Left lobe of liver (tissue), 2 donors: ENCODE data around the gene GCN1. TPM values are rescaled to one million over a fixed set of nuclear protein-coding genes. Genes with fewer than 3 reads are reported as not detected.
A peak's percentile ranks its signal among the peaks of the same experiment; 100 is the strongest.

Source experiments
- ATAC-seq: fragments of 200-7000 bp; cut with Tn5 transposase; one replicate; pipeline ENCODE4 v1.9.1; 2020; ENCODE audit warnings: mild to moderate bottlenecking, moderate library complexity
- DNase-seq: peaks from one replicate; pipeline ENCODE4 v3.0.0-alpha.2; 2020; ENCODE audit warnings: low spot score
- total RNA-seq: library from RNA; stranded (reverse); gene quantifications from one replicate; pipeline ENCODE4 v1.2.1, GENCODE V29; 2021
- donor health status: DM: no; HTN: no; CAD: no; lungs with moderate emphysema.
- donor health status: DM: no; HTN: yes; CAD: no.

The GCN1 gene
- total RNA-seq, 1 donor from 2014 or later, result 42.7 TPM

DNA sequence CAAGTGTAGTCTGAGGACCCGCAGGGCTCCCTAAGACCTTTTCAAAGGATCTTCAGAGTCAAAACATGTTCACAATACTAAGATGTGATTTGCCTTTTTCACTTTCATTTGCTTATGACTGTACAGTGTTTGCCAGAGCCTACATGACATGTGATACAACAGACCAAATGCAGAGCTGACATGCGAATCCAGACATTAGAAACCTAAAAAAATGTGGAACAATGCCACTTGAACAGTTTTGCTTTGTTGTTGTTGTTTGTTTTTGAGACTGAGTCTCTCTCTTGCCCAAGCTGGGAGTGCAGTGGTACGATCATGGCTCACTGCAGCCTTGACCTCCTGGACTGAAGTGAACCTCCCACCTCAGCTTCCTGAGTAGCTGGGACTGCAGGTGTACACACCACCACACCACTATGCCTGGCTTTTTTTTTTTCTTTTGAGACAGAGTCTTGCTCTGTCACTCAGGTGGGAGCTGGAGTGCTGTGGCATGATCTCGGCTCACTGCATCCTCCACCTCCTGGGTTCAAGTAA, 72.7 kb downstream of the GCN1 start:
- no peak for DNase-seq
- ATAC-seq, result no peak

DNA sequence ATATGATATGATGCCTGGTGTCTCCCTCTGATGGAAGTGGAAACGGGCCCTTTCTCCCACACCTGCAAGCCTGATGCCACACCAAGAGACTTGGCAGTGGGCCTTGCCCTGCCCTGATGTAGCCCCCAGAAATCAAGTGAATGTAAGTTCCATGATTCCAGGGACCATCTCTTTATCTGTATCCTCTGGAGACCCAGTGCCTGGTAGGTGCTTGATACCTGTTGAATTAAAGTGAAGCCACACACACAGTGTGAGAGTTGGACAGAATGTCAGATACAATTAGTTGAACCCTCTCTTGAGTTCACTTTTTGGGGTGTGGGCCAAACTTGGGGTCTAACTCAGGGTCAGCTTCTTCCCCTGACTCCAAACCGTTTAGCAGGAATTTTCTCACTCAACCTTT, 73.2 kb downstream of the GCN1 start:
- DNase-seq (no peak), ATAC-seq (no peak)

DNA sequence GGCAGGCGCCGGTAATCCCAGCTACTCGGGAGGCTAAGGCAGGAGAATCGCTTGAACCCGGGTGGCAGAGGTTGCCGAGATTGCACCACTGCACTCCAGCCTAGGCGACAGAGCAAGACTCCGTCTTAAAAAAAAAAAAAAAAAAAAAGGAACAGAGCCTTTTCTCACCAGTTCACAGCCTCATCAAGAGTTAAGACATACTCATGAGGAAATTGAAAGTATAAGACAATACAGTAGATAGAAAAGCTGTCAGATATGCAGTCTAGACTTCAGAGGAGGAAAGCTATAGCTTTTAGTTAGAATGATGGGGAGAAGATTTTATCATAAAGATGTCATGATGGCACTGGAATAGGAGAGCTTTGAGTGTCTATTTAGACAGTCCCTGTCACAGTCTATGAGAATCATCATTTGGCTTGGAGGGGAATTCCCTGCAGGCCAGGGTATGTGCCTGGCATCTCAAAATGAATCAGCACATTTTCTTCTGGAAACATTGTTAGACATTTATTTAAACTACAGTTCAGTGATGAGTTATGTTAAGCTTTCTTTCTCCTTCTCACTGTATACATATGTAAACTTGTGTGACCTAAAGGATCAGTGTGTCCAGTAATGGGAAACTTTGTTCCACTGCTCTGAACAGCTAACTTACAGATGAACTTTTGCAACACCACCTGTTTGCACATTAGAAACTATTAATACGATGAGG, 75.1 kb downstream of the GCN1 start:
- DNase-seq (no peak), ATAC-seq (no peak)

DNA sequence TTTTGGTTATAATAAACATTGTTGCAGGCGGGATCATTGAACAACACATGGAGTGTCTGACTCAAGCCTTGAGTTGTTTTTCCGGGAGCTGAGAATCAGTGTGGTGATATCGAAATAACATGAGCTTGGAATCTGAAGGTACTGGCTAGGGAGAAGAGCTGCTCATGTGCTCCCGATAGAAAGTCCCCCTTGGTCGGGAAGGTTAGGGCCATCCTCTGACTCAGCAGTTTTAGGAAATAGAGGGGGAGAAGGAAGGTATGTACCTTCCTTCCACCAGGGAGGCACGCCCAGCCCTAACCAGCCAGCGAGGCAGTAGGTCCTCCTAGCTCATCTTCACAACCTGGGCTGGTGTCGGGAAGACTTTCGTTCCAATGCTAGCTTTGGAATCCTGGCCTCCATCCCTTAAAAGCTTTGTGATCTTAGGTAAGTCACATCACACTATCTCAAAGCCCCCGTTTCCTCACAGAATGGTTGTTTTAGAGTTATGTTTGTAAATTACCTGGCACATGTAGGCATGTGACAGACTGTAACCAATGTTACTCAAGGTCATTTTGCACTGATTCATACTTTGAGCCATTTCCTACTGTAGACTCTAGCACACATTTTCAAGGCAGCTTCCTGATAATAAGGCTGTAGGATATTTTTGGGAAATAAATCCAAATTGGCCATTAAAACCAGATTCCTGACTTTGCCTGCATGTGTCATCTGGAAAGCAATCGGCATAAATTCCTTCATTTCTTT, 76.0 kb downstream of the GCN1 start:
- ATAC-seq (no peak), DNase-seq (no peak)

DNA sequence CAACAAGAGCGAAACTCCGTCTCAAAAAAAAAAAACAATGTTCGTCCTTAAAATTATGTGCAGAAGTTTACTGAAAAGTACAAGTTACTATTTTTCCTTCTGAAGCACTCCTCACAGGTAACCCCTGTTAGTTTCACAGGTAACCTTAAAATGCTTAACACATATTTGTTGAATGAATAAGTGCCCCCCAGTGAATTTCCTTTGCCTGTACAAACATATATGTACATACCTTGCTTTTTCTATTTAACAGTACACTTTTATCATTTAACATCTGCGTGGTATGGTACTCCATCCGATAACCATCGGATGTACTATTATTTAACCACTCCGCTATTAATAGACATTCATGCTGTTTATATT, 76.6 kb downstream of the GCN1 start:
- DNase-seq (no peak), ATAC-seq (no peak)

DNA sequence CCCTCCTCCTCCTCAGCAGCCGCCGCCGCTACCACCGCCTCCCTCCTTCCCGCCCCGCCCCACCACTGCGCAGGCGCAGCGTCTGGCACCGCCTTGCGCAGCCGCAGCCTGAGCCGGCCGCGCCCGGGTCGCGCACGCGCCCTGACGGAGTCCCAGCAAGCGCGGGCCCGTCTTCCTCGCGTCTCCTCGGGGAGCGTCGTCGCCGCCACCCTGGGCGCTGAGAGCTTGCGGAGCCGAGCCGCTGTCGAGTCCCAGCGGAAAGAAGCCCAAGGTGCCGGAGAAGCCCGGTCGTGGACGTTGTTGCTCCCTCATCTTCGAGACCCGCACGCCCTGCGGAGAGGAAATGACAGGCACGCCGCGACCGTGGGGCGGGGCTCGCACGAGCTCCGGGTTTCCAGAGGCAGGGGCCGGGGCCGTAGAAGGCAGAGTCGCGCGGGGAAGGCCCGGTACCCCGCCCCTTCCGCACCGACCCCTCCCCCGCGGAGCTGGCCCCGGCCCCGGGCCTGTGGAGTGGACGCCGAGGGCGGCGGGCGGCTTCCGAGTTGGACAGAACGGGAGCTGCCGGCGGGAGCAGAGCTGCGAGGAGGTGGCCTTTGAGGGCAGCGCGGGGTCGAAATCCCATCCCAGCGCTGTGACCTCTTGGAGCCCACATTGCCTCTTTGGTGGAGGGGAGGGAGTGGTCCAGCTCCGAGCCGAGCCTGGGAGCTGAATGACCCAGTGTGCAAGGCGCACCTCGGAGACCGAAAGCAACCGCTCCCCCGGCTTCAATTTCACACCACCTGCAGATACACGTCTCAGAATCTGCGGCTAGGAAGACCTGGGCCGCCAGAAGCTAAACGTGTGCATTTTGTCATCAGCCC, 77.5 kb downstream of the GCN1 start:
- peak; percentile 96 for DNase-seq
- peak; percentile 91 for ATAC-seq

DNA sequence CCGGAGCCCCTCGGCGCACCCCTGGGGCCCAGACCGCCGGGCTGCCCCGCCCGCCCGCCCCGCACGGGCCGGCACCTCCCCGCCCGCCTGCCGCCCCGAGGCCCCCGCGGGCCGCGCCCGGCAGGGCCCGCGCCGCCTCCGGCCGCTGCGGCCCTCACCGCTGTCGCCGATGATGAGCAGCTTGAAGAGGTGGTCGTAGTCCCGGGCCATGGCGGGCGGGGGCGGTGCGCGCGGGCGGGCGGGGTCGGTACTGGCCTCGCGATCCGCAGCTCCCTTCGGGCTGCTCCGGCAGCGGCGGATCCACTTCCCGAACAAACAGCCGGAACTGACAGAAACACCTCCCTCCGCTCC, 78.1 kb downstream of the GCN1 start, which contains the start of gene RAB35:
TSS of gene RAB35 (minus strand) at position 313 of the 351 bp plus-strand sequence. CDS start at position 210, 103 bp downstream.
- ATAC-seq, result no peak
- no peak for DNase-seq

DNA sequence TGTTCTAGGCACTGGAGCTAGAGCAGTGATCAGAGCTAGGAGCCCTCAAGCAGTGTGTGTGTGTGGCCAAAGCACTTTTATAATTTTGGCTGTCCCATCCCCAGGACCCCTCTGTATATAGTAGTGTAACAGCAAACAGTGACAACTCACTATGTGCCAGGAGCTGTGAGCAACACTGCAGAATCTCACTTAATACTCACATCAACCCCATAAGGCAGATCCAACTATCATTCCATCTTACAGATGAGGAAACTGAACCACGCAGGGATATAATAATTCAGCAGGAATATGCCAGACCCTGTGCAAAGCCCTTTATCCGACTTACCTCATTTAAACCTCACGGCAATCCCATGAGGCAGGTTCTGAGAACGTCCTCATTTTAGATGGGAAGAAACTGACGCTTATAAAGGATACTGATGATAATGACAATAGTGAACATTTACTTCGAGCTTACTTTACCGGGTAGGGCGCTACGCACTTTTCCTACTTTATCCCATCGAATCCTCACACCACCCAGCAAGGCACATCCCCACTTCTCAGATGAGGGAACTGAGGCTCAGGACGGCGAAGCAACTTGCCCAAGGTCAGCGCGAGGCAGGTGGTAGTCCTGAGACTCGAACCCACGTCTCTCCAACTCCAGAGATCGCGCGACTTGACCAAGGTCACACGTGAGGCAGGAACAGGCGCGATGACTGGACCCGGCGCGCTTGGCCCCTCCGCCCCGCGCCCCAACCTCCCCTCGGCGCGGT, 78.6 kb downstream of the GCN1 start:
- ATAC-seq (no peak), DNase-seq (no peak)

DNA sequence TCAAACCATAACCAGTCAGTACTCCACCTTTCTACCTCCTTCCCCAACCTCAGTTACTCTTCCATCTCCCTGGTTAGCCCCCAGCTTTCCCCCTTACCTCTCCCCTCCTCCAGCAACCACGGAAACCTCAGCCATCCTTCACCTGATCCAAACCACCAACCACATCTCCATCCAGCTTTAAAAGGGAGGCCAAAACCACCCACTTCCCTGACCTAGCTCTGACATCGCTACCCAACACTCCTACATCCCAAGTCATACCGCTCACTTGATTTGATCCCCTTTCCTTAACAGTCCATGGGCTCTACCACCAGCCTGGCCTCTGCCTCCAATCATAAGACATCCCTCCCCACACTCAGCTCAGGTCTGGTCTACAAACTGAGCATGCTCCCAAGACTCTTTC, 79.4 kb downstream of the GCN1 start:
- no peak for ATAC-seq
- DNase-seq, result no peak

DNA sequence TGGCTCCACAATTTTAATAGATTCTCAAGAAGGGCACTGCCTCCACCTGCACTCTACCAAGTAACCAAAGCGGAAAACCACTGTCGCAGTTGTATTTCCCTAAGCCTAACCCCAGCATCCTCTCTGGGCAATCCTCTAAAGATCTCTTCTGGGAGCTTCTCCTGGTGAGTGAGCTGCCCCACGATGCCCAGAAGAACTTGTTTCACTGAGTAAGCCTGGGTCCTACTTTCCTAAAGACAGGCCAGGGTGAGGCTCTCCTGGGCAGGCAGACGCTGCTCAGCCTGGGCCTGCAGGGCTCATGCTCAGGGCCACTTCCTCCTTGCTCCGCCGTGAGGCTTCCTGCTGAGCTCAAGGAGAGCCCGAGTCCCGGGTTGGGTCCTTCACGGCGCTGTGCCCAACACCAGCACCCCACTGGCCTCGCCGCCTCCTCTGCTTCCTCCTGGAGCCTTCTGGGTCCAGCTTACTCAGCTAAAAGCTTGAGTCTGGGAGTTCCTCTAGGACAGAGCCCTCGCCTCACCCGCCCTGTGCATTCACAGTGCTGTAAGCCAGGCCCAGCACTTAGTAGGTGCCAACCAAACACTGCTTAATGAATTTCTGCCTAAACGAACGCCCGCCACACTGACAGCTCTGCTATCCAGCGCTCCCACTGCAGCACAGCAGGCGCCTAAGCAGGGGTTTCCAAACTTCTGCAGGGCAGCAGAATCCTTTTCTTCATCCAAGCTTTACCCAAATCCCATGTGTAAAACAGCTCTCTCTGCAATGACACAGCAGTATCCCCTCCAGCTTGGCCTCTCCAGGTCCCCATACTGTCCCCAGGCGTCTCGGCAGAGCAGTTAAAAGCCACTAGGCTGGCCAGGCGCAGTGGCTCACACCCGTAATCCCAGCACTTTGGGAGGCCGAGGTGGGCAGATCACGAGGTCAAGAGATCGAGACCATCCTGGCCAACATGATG, 83.7 kb downstream of the GCN1 start:
- DNase-seq (peak; percentile 55), ATAC-seq (peak; percentile 76)

DNA sequence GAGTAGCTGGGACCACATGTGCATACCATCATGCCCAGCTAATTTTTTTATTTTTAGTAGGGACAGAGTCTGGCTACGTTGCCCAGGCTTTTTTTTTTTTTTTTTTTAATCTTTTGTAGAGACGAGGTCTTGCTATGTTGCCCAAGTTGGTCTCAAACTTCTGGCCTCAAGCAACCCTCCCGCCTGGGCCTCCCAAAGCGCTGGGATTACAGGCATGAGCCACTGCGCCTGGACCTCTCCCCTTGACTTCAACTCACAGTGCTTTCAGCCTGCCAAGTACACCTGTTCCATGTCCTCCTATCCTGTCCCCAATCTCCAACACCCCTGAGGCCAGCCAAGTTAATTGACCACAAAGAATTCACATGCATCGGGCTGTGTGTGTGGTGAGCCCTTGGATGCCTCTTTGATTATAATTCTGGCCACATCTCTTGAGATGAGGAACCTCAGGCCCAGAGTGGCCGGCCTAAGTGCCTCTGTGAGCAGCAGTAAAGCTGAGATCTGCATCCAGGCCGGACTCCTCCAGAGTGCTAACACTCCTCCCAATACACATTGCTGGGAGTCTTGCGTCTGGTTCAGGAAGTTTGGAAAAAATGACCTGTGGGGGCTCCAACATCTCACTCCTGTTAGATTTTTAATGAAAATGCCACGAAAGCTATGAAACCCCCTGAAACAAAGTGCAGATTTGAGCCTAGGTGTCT, 84.8 kb downstream of the GCN1 start:
- ATAC-seq, result no peak
- no peak for DNase-seq

DNA sequence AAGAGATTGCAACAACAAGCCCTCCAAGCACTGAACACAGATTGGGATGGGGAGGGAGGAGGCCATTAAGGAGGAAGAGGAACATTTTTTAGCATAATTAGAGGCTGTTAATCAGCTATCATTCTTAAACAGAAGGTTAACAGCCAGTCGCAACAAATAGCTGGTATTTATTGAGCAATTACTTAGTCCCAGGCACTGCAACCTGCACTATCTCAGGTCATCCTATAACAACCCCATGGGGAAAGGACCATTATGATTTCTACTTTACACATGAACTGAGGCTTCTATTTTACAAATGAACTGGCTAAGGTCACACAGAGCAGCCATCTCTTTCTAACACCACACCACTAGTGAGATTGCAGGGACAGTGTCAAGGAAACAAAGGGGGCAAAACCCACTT, 88.4 kb downstream of the GCN1 start:
- no peak for DNase-seq
- no peak for ATAC-seq

DNA sequence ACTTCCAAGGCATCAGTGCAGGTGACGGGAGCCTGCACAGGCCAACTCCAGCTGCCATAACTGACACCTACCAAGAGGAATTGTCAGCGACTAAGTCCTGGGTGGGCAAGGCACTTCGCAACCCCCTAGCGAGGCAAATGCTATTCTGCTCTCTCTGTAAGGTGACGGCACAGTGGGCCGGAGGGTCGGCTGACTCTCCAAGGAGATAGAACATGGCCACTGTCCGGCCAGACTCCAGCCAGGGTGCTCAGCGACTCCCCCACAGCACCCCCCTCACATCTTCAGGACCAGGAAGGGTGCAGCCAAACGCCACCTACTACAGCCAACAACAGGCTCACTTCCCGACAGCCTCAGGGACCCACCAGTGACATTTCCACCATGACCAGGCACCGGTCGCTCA, 91.1 kb downstream of the GCN1 start:
- ATAC-seq (no peak), DNase-seq (no peak)

DNA sequence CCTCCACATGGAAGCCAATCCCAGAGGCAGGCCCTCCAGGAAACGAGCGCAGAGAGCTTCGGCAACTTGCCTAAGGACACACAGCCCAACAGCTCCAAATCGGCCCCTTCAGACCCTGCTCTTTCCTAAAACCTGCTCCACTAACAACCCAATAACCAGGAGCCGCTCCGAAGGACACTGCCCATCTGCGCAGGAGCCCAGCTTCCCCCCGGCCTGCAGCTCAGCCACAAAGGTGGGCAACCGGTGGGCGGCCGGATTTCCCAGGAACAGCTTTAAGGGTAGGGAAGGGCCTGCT, 91.5 kb downstream of the GCN1 start:
- ATAC-seq, result no peak
- DNase-seq, result no peak

DNA sequence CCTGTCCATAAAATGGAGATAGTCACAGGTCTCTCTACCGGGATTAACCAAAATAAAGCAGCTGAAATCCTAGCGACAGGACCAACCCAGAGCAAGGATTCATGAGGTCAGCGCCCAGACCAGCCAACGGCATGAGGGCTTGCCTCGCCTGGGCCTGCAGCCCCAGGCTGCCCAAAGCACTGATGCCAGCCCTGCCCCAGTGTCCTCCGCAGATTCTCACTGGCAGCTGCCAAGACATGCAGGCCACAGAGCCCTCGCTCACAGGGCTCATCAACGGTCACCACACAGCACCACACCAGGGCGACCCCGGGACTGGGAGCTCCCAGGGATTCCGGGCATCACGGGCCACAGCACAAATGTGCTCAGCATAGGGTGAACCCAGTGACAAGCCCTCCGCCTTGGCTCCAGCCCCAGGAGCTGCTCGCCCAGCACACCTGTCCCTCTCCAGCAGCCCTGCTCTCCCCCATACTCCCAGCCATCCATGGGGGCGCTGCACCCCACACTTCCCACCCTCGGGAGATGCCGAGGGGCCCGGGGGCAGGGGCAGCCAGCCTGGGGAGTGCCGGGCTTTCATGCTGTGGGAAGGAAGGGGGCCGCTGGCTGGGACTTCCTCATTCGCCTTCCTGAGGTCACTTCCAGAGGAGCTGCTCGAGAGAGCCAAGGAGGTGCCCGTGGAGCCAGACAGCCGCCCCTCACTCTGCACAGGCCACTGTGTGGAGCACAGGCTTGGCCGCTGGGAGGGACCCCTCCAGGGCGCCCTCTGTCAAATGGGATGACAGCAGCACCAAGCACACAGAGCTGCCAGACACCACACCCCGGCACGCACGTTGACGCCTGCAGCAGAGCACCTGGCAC, 92.1 kb downstream of the GCN1 start:
- DNase-seq (no peak), ATAC-seq (no peak)

DNA sequence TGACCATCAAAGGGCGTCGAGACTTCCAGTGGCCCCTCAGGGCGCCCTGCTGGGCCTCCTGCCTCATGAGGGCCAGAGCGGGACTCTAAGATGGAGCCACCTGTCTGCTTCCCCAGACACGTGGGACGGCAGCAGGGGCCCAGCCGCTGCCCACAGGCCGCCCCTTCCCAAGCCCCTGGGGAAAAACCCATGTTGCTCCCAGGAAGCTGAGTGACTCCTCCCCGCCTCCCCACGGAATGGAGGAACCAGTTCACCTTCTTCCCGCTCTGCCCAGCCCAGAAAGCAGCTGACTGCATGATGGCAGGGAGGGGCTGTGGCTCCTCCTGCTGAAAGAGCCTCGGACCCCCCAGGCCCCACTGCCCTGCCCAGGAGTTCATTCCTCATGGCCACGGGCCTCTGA, 92.9 kb downstream of the GCN1 start:
- ATAC-seq, result no peak
- no peak for DNase-seq

DNA sequence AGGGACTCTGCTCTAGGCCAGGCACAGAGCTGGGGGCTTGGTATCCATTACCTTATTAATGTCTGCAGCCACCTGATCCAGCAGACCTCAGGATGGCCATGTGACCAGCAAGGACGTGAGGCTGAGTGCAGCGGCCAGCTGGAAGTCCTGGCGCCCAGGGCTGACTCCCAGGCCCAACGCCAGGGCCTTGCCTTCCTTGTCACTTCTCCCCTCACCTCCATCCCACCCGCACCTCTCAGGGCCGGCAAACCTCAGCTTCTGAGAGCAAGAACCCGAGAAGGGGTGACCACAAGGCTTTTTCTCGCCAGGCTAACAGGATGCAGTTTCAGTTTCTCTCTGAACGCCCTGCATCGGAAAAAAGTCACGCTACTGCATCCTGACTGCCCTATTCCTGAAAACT, 93.3 kb downstream of the GCN1 start:
- DNase-seq (no peak), ATAC-seq (no peak)

DNA sequence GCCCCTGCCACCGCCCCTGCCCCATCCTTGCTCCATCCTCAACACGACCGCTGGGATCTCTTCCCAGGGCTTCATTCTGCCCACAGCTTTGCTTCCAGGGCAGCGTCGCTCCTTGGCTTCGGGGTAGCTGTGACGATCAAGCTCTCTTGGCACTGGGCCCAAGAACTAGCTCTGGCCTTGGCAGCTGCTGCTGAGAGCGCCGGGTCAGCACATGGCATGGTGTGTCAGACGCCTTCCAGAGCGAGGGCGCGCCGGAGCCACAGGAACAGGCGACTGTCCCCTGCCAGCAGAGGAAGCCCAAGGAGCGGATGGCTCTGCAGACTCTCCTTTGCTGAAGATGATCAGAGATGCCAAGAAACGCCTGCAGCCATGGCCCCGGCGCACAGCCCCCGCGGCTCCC, 93.9 kb downstream of the GCN1 start:
- no peak for DNase-seq
- peak; percentile 31 for ATAC-seq
